HG03432 (cell line): Measurements from ENCODE around the gene MLH1.

Experiments used
- ATAC-seq: cut with Tn5 transposase; IDR thresholded peaks from one replicate; pipeline ENCODE4 v1.9.1; 2021; ENCODE audit warnings: mild to moderate bottlenecking, moderate library complexity; ENCODE audit not compliant: unreplicated experiment

Gene MLH1

DNA sequence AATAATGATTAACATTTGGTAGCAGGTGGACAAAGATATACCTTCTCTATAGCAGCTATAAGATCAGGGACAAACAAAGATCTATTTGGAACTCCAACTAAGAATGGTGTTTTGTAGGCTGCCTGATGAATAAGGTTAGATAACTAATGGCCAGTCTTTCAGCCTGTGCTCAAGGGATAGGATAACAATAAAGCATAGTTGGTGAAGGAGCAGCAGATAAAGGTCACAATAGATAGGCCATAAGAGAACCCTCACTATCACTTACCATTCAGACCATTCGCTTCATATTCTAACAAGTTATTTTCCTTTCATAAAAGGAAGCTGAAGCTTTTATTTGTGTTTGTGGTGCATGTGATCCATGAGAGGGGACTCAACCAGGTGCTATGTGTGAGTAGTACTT, 20.2 kb upstream of the MLH1 start:
- ATAC-seq = no peak

DNA sequence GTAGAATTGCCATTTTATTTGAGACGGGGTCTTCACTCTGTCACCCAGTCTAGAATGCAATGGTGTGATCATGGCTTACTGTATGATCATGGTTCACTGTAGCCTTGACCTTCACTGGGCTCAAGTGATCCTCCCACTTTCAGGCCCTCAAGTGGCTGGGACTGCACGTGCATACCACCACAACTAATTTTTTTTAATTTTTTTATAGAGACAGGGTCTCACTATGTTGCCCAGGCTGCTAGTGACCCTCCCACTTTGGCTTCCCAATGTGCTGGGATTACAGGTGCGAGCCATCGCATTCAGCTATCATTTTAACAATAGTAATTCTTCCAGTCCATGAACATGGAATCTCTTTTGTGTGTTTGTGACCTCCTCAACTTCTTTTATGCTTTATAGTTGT, 12.3 kb upstream of the MLH1 start:
- ATAC-seq = no peak

DNA sequence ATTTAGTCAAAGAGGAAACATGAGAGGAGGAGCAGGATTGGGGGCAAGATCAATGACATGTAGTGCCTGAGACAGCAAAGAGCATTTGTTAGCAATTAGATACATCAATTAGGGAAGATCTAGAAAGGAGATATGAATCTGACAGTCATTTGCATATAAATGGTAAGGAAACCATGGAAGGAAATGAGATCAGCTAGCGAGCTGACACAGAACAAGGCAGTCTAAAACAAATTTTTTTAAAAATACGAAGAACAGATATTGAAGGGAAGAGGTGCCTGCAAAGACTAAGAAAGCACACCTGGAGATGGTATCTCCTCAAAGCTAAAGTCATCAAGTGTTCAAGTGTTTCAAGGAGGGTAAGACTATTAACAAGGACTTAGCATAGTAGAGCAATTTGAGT, 5.0 kb upstream of the MLH1 start:
- no peak for ATAC-seq

DNA sequence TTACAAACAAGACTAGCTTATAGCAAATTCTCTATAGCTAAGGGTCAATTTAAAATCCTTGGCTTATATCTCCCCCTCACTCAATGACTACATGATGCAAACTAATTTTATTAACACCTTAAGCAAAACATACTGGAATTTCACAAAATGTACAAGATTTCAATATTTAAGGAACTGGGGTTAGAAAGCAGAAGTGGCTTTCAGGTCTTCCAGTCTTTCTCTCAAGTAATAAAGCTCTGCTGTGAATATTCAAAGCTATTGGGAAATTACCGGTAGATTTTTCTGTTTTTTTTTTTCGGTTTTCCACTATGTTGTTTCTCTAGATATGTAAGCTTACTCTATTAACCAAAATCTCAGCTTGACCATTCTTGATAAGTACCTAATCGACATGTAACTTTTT, 4.3 kb upstream of the MLH1 start:
- no peak for ATAC-seq

DNA sequence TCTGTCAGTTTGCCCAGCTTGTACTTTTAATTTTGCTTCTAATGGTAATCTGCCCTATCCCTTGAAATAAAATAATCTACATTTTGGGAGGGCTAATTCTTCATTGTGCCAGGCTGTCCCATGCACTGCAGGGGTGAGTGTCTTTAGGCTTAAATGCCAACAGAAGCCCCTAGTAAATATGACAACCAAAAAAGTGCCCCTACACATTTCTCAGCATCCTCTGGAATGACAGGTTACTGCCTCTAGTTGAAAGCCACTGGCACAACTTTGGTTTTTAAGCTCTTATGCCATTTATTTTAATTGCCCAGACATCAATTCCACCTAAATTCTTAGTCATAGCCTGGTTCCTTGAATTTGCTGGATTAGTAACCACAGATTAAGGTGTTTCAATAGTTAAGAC, 3.8 kb upstream of the MLH1 start:
- ATAC-seq = no peak

DNA sequence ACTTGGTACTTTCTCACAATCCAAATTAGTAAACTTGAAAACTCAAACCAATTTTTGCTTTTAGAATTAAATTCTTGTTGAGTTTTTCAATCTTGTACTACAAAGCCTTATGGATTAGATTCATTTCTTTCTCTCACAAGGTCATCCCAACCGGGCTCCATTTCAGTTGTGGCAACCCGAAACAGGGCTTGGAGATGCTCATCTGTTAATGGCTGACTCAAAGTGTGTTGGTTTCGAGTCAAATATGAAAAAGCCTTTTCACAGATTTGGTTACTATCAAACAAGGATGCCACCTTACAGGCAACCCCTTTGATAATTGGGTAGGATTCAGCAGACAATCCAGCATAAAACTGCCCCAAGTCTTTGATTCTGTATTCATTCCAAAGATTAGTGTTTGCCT, 2.2 kb upstream of the MLH1 start:
- ATAC-seq = no peak

DNA sequence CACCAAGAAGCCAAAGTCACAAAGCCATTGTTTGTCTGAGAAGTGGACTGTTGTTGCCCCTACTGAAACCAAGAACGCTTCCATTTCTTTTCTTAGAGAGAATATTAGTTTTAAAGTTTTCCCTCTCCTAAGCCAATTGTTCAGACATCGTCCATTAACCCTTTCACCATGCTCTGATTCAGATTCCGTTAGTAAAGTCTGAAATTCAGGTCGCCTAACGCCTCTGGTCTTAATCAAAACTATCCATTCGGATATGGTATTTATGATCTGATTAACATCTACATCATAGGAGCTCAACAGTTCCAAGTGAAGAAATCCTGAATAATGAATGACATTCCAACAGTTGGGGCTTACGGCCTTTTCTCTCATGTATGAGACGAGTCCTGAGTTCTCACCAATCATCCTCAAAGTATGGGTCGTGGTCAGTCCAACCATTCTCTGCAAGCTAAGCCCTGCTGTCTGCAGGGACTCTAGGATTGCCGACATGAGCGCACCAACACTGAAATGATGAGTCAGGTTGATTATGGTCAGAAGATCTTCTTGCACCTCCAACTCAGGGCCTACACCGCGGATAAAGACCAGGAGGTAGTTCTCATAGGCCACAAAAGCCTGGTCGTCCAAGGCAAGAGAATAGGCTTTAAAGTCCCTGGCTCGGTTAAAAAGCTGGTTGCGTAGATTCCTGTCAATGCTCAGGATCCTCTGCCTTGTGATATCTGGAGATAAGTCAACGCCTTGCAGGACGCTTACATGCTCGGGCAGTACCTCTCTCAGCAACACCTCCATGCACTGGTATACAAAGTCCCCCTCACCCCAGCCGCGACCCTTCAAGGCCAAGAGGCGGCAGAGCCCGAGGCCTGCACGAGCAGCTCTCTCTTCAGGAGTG, 1.2 kb upstream of the MLH1 start:
- no peak for ATAC-seq

DNA sequence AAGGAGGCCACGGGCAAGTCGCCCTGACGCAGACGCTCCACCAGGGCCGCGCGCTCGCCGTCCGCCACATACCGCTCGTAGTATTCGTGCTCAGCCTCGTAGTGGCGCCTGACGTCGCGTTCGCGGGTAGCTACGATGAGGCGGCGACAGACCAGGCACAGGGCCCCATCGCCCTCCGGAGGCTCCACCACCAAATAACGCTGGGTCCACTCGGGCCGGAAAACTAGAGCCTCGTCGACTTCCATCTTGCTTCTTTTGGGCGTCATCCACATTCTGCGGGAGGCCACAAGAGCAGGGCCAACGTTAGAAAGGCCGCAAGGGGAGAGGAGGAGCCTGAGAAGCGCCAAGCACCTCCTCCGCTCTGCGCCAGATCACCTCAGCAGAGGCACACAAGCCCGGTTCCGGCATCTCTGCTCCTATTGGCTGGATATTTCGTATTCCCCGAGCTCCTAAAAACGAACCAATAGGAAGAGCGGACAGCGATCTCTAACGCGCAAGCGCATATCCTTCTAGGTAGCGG, 452 bp upstream of the MLH1 start, which contains the start of gene EPM2AIP1:
TSS of gene EPM2AIP1 (minus strand) at position 326 of the 520 bp plus-strand sequence. CDS start at position 272, 54 bp downstream.
- ATAC-seq = peak; percentile 87

DNA sequence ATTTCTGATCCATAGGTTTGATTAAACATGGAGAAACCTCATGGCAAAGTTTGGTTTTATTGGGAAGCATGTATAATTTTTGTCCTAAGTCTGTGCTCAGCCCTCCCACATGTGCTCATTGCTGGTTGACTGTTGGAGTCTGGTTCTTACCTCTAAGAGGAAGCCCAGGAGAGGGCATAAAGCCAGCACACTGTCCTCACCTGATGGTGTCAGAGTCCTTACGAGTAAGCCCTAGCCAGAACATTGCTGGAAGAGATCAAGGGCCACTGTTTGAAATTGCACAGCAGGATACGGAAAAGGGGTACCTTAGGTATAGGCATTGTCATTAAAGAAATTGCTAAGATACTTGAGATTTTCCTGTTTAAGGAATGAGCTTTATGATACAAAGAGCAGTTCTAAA, 21.3 kb downstream of the MLH1 start:
- ATAC-seq = no peak

DNA sequence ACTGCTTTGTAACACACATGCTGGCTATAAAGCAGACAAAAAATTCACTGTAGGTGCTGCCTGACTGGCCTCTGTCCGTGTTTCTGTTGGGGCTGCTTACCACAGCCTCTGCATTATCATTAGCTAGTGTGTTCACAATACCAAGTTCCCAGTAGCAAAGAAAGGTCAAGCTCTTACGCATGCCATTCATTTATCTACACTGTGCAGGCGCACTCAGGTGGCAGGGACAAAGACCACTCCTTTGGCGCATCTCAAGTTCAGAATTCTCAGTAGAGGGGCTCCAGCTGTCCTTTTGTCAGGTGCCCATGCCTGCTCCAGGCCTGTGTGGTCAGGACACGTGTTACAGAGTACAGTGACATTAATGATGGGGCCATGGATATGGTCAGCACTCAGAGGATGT, 22.3 kb downstream of the MLH1 start:
- ATAC-seq = no peak

DNA sequence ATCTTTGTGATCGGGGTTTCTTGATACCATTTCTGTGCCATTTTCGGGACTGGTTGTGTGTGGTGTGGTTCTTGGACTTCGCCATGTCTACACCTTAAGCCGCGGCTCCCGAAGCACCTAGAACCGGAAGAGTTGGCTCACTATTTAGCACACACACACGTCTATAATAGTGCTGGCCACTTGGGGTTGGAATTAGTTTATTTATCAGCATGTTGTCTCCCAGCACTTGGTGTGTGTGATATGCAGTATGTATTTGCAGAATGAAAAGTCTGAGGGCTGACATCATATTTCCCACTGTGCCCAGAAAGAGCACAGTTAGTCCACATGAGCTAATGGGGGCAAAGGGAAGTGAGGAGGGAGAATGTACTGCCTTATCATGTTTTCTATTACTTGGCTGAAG, 23.6 kb downstream of the MLH1 start:
- no peak for ATAC-seq

DNA sequence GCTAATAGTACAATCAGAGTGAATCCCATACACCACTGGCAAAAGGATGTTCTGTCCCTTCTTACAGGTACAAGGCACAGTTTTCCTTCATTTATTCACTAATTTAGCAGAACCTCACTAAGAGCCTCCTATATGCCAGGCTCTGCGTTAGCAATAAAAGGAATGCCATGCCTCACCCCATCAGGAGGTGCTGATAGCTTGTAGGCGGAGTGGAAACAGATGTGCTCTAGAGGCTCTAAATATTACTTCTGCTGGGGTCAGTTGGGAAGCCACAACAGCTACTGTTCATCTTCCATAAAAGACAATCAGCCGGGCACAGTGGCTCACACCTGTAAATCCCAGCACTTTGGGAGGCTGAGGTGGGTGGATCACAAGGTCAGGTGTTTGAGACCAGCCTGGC, 24.4 kb downstream of the MLH1 start:
- no peak for ATAC-seq

DNA sequence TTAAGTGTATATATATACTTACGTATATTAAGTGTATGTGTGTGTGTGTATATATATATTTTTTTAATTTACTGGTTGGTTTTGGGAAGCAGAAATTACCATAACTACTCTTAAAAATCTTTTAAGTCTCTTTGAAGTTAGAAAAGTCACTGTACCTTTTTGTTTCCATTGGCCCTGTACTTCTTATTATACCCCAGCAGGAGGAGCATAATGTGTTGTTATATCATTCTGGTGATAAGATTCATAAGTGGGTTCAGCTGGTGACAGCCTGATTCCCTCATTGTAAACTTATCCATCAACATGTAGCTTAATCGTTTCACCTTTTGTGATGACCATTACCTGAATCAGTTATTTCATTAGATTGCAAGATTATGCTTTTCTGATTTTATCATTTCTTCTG, 30.8 kb downstream of the MLH1 start:
- no peak for ATAC-seq

DNA sequence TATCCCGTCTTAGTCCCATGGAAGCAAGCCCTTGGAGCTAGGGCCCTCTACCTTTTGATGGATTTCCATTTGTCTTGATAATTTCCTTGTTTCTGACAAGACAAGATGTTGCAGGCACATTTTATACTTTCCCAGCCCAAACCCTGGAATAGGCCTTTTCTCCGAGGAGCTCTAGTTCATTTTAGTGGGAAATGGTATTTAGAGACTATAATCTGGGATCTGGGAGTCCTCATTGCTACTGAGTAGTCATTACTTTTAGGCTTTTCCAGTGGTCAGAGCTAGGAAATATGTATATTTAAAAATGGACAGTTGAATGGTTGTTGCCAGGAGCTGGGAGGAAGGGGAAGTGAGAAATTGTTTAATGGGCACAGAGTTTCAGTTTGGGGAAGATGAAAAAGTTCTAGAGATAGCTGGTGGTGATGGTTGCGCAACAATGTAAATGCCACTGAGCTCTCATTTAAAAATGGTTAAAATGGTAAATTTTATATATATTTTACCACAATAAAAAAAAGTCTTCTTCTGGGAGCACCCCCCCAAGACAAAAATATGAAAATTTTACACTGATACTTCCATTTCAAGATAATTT, 31.6 kb downstream of the MLH1 start:
- ATAC-seq = peak; percentile 84

DNA sequence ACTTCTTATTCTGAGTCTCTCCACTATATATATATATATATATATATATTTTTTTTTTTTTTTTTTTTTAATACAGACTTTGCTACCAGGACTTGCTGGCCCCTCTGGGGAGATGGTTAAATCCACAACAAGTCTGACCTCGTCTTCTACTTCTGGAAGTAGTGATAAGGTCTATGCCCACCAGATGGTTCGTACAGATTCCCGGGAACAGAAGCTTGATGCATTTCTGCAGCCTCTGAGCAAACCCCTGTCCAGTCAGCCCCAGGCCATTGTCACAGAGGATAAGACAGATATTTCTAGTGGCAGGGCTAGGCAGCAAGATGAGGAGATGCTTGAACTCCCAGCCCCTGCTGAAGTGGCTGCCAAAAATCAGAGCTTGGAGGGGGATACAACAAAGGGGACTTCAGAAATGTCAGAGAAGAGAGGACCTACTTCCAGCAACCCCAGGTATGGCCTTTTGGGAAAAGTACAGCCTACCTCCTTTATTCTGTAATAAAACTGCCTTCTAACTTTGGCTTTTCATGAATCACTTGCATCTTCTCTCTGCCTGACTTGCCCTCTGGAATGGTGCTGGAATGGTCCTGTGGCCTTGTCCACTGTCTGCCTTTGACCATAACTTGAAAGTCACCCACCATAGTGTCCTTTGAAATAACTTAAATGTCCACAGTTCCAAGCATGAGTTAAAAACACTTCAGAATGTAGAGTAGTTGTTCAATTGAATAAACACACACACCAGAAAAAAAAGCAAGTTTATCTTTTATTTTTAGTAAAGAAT, 32.4 kb downstream of the MLH1 start:
- no peak for ATAC-seq

DNA sequence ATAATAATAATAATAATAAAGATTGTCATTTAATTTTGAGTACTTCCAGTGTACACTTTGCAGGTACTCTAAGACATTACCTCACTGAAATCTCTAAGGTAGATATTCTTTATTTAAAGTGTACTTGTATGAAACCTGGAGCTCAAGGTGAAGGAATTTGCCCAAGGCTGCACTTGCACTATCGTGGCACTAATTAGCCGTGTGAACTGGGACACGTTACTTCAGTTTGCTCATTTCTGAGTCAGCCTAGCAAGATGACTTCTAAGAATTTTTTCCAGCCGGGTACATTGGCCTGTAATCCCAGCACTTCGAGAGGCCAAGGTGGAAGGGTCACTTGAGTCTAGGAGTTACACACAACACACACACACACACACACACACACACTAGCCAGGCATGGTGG, 33.5 kb downstream of the MLH1 start:
- no peak for ATAC-seq

DNA sequence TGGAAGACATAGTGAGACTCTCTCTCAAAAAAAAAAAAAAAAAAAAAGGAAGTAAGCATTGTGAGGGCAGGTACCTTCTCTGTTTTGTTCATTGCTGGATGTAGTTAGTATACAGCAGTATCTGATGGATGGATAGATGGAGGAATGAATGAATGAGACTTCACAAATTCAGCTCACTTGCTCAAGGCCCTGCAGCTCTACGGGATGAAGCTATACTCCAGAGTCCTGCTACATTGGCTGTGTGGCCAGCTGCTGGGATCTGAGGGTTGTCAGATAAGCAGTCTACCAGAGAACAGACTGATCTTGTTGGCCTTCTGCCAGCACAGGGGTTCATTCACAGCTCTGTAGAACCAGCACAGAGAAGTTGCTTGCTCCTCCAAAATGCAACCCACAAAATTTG, 35.0 kb downstream of the MLH1 start:
- ATAC-seq = no peak

DNA sequence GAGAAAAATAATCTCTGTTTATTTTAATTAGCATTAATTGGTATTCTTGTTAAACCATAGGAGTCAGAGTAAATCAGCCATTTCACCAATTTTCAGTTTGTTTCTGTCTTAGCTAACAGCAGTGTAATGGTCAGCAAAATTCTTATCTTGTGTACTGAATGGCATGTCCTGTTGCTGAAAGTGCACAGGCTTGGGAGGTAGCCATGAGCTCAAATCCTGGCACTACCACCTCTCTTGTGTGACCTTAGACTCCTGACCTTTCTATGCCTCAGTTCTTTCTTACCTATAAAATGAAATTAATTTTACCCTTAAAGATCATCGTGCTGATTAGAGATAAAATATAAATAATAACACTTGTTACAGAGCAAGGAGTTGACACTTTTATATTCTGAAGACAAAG, 35.8 kb downstream of the MLH1 start:
- ATAC-seq = no peak

DNA sequence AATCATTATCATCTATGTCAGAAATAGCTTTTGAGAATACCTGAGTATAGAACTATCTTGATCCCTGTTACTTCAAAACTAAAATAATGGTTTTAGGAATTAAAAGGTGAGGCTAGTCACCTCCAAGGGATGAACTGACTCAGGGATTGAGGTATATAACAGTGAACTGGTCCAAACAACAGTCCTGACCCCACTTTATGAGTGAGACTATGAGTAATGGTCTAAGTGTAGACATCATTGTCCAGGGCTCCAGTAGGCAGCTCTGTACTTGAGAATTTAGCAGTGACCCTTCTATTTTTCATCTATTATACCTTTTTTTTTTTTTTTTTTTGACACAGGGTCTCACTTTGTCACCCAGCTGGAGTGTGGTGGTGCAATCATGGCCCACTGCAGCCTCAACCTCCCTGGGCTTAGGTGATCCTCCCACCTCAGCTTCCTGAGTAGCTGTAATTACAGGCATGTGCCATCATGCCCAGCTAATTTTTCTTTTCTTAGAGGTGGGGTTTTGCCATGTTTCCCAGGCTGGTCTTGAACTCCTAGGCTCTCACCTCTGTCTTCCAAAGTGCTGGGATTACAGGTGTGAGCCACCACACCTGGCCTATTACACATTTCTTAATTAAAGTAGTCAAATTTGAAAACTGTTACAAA, 36.3 kb downstream of the MLH1 start:
- no peak for ATAC-seq

DNA sequence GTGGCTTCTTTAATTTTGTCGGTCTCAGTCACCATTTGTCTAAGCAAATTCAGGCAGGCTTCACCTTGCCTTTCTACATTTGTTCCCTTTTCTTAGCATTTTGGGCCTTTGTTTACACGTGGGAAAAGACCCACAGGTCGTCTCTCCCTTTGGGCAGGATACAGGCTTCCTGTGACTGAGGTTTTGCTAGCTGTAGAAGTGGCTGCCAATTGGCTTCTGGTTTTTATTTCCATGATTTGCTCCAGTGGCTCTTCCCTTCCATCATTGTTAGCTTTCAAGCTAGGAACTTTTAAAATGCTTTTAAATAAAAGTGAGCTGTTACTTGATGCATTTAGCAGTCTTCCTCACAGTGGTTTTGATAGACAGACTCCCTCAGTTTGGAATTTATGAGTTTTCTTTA, 37.3 kb downstream of the MLH1 start:
- ATAC-seq = no peak

DNA sequence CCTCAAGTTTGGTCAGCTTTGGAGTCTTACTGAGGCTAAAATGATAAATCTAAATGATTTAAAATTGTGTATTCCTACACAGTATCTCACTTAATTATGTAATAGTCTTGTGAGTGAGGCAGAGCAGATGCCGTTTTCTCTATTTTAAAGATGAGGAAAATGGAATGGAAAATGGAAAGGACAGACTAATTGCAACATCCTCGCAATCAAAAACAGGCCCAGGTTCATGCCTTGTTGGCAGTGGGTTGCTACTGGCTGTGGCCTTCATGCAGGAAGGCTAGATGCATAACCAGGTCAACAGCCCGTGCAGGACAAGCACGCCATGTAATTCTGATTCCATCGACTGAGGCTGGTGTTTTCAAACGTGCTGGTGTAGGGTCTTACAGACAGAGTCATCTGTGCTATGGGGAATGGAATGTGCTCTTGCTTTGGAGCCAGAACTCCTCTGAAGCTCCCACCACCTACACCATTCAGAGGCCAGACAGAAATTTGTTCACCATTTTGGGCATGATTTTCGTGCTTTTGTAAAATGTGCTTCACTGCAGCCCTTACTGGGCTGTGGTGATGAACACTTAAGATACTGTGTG, 37.9 kb downstream of the MLH1 start:
- no peak for ATAC-seq
